DMS79 (cell line): ENCODE data around the gene SST.

Source experiments
- DNase-seq: peaks from one replicate; lab custom pipeline; 2025; lab: John Stamatoyannopoulos, UW

SST gene

GRCh38 chr3:187669675-187670504, at the start of gene SST:
TSS of gene SST (minus strand) at chr3:187670394. CDS start at chr3:187670291, 103 bp downstream.
- DNase-seq: peak; percentile 60

- no peak for DNase-seq
Observed at GRCh38 chr3:187719628-187720336, 49.6 kb upstream of the SST start.

GRCh38 chr3:187718802-187719201, 48.6 kb upstream of the SST start:
- no peak for DNase-seq

GRCh38 chr3:187717572-187717971, 47.4 kb upstream of the SST start:
- DNase-seq: no peak

- DNase-seq: peak; percentile 50
Observed at GRCh38 chr3:187714404-187714979, 44.3 kb upstream of the SST start.

GRCh38 chr3:187713504-187713903, 43.3 kb upstream of the SST start:
- DNase-seq: no peak

GRCh38 chr3:187709155-187709554, 39.0 kb upstream of the SST start:
- DNase-seq: no peak

- DNase-seq: no peak
Observed at GRCh38 chr3:187708696-187709095, 38.5 kb upstream of the SST start.

DNA sequence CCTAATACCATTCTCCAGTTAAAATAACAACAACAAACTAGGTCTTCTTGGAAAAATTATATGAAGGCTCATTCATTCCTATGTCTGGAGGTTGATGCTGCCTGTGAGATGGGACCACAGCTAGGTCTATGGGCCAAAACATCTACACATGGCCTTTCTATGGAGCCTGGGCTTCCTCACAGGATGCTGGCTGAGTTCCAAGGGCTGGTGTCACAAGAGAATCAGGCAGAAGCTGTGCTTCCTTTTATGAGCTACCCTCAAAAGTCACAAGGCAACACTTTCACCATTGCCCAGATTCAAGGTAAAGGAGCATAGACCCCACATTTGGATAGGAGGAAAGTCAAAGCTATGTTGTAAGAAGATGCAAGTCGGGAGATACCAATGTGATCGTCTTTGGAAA, 36.8 kb upstream of the SST start:
- DNase-seq: no peak

DNA sequence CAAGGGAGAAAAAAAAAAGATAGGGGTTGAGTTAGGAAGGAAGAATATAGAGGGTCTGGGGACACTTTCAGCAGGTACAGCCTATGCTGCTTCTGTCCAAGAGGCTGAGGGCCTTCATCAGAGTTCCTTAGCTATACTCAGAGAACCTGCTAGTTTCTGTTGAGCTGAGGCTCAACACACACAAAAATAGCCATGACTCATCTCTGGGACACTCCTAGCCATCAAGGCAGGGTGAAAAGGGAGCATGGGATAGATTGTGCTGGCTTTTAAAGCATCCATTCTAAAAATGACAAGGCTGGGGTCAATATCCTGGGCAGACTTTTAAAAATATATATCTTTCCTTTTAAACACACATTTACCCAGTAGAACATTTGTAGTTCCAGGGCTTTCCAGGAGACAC, 35.0 kb upstream of the SST start:
- no peak for DNase-seq

DNA sequence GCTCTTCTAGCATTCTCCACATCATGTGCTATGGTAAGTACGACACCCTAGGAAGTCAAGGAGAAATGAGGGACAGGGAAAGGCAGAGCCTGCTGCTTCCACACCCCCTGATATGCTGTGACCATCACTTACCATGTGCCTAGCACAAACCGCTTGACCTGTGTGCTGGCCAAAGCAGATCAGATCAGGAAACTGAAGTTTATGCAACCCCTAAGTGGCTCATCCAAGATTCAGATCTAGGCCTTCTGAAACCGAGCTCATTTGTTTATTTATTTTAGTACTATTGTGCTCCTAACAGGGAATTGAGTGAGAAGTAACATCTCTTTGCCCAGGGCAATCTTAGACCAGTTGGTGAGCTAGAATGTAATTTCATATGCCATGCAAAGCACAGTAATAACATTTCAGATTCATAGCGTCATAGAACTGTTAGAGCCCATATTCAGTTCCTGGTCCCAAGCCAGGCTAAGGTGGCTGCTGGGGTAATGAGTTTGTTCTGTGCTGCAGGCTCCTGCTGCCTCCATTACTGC, 32.4 kb upstream of the SST start, which contains the start of gene RTP2:
RTP2 (minus strand) TSS at position 51 of the 527 bp plus-strand sequence. CDS start 429 bp downstream, outside the sequence.
- no peak for DNase-seq

DNA sequence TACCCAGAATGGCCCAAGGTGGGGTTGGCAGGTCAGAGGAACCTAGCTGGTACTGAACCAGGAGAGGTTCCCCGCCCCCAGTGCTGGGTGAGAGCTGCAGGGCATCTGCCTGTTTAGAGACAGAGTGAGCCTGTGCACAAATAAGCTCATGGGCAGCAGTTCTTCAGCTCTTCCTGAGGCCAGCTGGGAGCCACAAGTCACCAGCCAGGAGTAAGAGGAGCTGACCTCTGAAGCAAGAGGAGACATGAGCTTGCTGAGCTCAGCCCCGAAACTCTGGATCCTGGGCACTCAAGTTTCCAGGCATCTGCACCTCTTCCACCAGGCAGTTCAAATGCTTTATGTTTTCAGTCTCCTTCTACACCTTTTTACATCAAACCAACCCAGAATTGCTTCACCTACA, 30.1 kb upstream of the SST start:
- no peak for DNase-seq

GRCh38 chr3:187698499-187699399, 28.6 kb upstream of the SST start:
- DNase-seq: no peak

DNA sequence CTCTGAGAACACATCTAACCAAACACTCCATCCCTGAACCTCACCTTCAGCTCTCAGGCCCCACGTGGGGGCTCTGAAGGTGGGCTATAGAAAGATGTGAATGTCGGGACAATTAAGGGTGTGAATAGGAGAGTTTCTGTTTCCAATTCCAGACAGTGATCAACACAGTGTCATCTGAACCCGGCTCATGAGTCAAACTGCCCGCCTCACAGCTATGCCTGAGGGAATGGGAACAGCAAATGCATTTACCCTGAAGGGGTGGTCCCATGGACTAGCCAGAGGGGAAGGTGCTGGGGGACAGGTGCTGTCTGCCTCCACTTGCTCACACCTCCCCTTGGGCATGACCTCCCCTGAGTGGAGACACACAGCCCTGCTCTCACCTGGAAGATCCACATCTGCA, 25.8 kb upstream of the SST start:
- DNase-seq: no peak

DNA sequence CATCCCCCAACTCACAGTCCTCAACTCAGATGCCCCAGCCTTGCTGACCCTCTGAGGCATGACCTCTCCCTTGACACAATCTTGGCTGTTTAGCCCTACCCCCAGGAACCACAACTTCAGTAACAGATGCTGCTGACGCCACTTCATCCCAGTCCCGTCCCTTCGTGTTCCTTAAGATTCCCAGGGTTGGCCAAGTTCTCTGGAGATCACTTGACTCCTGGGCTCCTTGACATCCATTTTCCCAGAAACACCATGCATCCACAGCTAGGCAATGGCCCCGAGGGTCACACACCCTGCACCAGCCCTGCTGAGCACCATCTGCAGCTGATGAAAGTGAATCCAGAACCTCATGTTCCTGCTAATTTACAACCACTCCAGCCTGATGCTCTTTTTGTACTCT, 25.3 kb upstream of the SST start:
- DNase-seq: no peak

DNA sequence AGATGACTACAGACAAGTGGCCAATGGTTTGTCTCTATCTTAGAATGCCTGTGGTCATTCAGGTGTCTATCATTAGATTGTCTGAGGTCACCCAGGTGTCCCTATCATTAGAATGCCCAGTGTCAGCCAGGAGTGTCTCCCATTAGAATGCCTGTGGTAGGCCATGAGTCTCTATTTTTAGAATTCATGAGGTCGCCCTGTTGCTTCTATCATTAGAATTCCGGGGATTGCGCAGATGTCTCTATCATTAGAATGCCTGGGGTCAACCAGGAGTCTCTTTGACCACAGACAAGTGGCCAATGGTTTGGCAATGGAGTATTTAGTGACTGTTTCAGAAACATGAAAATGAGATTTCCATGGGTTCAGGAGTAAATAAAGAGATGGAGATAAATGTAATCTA, 24.6 kb upstream of the SST start:
- no peak for DNase-seq

- no peak for DNase-seq
Observed at GRCh38 chr3:187693431-187693830, 23.2 kb upstream of the SST start.

GRCh38 chr3:187689984-187690383, 19.8 kb upstream of the SST start:
- DNase-seq: no peak

DNA sequence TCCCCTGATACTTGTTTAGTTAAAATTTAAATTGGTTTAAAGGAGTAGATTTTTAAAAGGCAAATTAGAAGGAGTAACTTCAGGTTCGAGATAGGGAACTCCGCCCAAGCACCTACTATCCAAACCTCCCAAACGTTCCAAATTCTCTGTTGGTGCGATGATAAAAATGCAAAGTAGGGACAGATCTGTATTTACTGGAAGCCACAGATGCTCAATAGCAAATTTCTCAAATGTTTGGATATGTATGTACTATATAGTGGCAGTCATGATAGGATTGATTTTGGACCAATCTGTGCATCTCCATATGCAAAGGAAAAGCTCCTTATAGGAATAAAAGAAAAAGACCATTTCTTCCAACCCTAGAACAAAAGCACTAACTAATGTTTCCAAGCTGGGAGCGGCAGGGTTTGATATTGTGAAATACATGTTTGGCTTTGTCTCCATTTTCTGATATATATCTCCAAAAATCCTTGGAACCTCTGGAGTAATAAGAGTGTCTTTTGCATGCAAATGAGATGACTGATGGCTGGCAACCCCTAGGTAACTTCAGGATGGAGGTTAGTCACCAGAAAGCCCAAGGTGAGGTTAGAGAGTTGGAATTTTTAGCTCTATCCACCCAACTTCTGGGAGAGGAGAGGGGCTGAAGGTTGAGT, 16.6 kb upstream of the SST start:
- DNase-seq: no peak

GRCh38 chr3:187685948-187686347, 15.8 kb upstream of the SST start:
- no peak for DNase-seq

GRCh38 chr3:187684880-187685279, 14.7 kb upstream of the SST start:
- no peak for DNase-seq
